Fibroblast of pulmonary artery (primary cell): ENCODE measurements around the gene SIX3.

ENCODE experiments used
- DNase-seq: peaks from one replicate; pipeline ENCODE4 v3.0.0-alpha.2; 2010; ENCODE audit warnings: low read depth
- H3K4me3 ChIP-seq: replicated peaks from 2 replicates; pipeline ENCODE4 v1.5.1; 2011; ENCODE audit warnings: low read depth, mild to moderate bottlenecking, control low read depth, low read length, moderate library complexity
- CTCF ChIP-seq: IDR thresholded peaks from 2 replicates; pipeline ENCODE4 v1.5.1; 2011; ENCODE audit warnings: mild to moderate bottlenecking, control low read depth, low read length, inconsistent platforms; ENCODE audit errors: missing control alignments

The SIX3 gene

GRCh38 chr2:44959855-44960254 is 18.4 kb downstream of the SIX3 start:
- TF ChIP-seq CTCF, result no peak
- H3K4me3 ChIP-seq, result no peak overlapping the region
- DNase-seq, result no peak

- no peak for DNase-seq
- no peak overlapping the region for H3K4me3 ChIP-seq
- no peak for TF ChIP-seq CTCF
Observed at GRCh38 chr2:44960871-44961270, 19.4 kb downstream of the SIX3 start.

- TF ChIP-seq CTCF, result no peak
- no peak for DNase-seq
- no peak overlapping the region for H3K4me3 ChIP-seq
Observed at GRCh38 chr2:44962176-44962695, 20.7 kb downstream of the SIX3 start.

GRCh38 chr2:44964752-44965236 is 23.3 kb downstream of the SIX3 start:
- no peak for TF ChIP-seq CTCF
- no peak for DNase-seq
- H3K4me3 ChIP-seq, result no peak overlapping the region

GRCh38 chr2:44965684-44966083 is 24.2 kb downstream of the SIX3 start:
- no peak for TF ChIP-seq CTCF
- no peak for DNase-seq
- no peak overlapping the region for H3K4me3 ChIP-seq

- no peak for TF ChIP-seq CTCF
- no peak overlapping the region for H3K4me3 ChIP-seq
- DNase-seq, result no peak
Observed at GRCh38 chr2:44967056-44967455, 25.6 kb downstream of the SIX3 start.

- no peak for TF ChIP-seq CTCF
- H3K4me3 ChIP-seq, result no peak overlapping the region
- DNase-seq, result no peak
Observed at GRCh38 chr2:44967727-44968432, 26.4 kb downstream of the SIX3 start.
